Measurements from ENCODE around the gene ASTN2. TPM values are rescaled to one million over a fixed set of nuclear protein-coding genes. Genes with fewer than 3 reads are reported as not detected.

ASTN2 gene
- polyA plus RNA-seq, 1 experiment: 12.8 TPM

GRCh38 chr9:117313989-117314388, 100.9 kb downstream of the ASTN2 start:
- H3K27me3 ChIP-seq (ENCODE audit: control insufficient read depth, insufficient read depth, low read length): no peaks in the 10 kb centered on the region
- TF ChIP-seq CTCF (IDR thresholded peaks at IDR 0.05; ENCODE audit: insufficient read depth, low read depth, low read length): no peak
- H3K36me3 ChIP-seq (ENCODE audit: control insufficient read depth, insufficient read depth, low read length): no peaks in the 10 kb centered on the region
- H3K4me3 ChIP-seq (ENCODE audit: low read depth, low read length): no peak overlapping the region
- no peak for DNase-seq (ENCODE audit: low read depth)
- ChIA-PET POLR2A (no interaction called here), CTCF (interaction anchor here (0.6 kb wide), 1 partner anchor 155 kb away, joined by 3 read pairs; no protein-coding TSS in a partner anchor)

- no peak for TF ChIP-seq CTCF (IDR thresholded peaks at IDR 0.05; ENCODE audit: insufficient read depth, low read depth, low read length)
- ChIA-PET POLR2A (no interaction called here), CTCF (no interaction called here)
- no peaks in the 10 kb centered on the region for H3K36me3 ChIP-seq (ENCODE audit: control insufficient read depth, insufficient read depth, low read length)
- no peak overlapping the region for H3K4me3 ChIP-seq (ENCODE audit: low read depth, low read length)
- no peaks in the 10 kb centered on the region; the same call in 1 of the 2 replicates for H3K27me3 ChIP-seq (ENCODE audit: control insufficient read depth, insufficient read depth, low read length)
- no peak for DNase-seq (ENCODE audit: low read depth)
Observed at GRCh38 chr9:117307701-117308100, 107.2 kb downstream of the ASTN2 start.

GRCh38 chr9:117306032-117306431, 108.8 kb downstream of the ASTN2 start:
- no peak overlapping the region for H3K4me3 ChIP-seq (ENCODE audit: low read depth, low read length)
- no peak for DNase-seq (ENCODE audit: low read depth)
- CTCF ChIA-PET: no interaction called here
- no peaks in the 10 kb centered on the region for H3K36me3 ChIP-seq (ENCODE audit: control insufficient read depth, insufficient read depth, low read length)
- no peak for TF ChIP-seq CTCF (IDR thresholded peaks at IDR 0.05; ENCODE audit: insufficient read depth, low read depth, low read length)
- no peaks in the 10 kb centered on the region; the same call in 1 of the 2 replicates for H3K27me3 ChIP-seq (ENCODE audit: control insufficient read depth, insufficient read depth, low read length)
- POLR2A ChIA-PET: no interaction called here

DNA sequence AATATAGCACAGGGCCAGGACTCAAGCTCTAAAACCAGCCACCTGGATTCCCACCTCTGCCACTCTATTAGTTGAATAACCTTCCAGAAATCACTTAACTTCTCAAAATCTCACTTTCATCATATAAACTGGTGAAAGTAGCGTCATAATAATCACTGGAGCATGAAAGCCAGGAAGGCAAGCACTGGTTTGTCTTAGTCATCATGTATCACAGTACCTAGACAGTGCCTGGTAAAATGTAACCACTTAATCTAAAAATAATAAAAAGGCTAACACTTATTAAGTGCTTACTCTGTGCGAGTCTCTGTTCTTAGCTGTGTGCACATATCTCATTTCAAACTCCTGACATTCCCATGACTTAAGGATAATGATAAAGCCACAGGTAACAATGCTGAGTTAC, 109.4 kb downstream of the ASTN2 start:
- ChIA-PET POLR2A (no interaction called here), CTCF (no interaction called here)
- H3K27me3 ChIP-seq (ENCODE audit: control insufficient read depth, insufficient read depth, low read length): no peaks in the 10 kb centered on the region; the same call in 1 of the 2 replicates
- H3K4me3 ChIP-seq (ENCODE audit: low read depth, low read length): no peak overlapping the region
- no peaks in the 10 kb centered on the region for H3K36me3 ChIP-seq (ENCODE audit: control insufficient read depth, insufficient read depth, low read length)
- TF ChIP-seq CTCF (IDR thresholded peaks at IDR 0.05; ENCODE audit: insufficient read depth, low read depth, low read length): no peak
- no peak for DNase-seq (ENCODE audit: low read depth)

GRCh38 chr9:117304549-117304948, 110.3 kb downstream of the ASTN2 start:
- H3K27me3 ChIP-seq (ENCODE audit: control insufficient read depth, insufficient read depth, low read length): no peaks in the 10 kb centered on the region; the same call in 1 of the 2 replicates
- ChIA-PET POLR2A (no interaction called here), CTCF (interaction anchor here (0.9 kb wide), 1 partner anchor 568 kb away, joined by 4 read pairs; no protein-coding TSS in a partner anchor)
- no peaks in the 10 kb centered on the region for H3K36me3 ChIP-seq (ENCODE audit: control insufficient read depth, insufficient read depth, low read length)
- no peak for DNase-seq (ENCODE audit: low read depth)
- H3K4me3 ChIP-seq (ENCODE audit: low read depth, low read length): no peak overlapping the region
- no peak for TF ChIP-seq CTCF (IDR thresholded peaks at IDR 0.05; ENCODE audit: insufficient read depth, low read depth, low read length)
